IMR-90 (cell line): ENCODE measurements around the gene EGLN1.

Source experiments
- CHD1 ChIP-seq: IDR thresholded peaks from 2 replicates; pipeline ENCODE4 v1.6.1; 2012; ENCODE audit warnings: low read depth, low read length, improper control_type of control experiment
- MAFK ChIP-seq: IDR thresholded peaks from 2 replicates; pipeline ENCODE4 v1.6.1; 2012; ENCODE audit warnings: low read depth, low read length, improper control_type of control experiment
- POLR2A ChIP-seq: IDR thresholded peaks from 2 replicates; pipeline ENCODE4 v1.6.1; 2012; ENCODE audit warnings: mild to moderate bottlenecking, low read depth, low read length
- SMC3 ChIP-seq: fragments of 150-350 bp; IDR thresholded peaks from 2 replicates; pipeline ENCODE4 v1.6.1; 2016; ENCODE audit warnings: low read depth, mild to moderate bottlenecking, antibody characterized with exemption, low read length, moderate library complexity
- TF ChIP-seq, protein P1 (sequence below): conservative IDR thresholded peaks from 2 replicates; pipeline ENCODE4 v1.5.1; 2012; ENCODE audit warnings: mild to moderate bottlenecking, low read depth, low read length, improper control_type of control experiment

DNA sequence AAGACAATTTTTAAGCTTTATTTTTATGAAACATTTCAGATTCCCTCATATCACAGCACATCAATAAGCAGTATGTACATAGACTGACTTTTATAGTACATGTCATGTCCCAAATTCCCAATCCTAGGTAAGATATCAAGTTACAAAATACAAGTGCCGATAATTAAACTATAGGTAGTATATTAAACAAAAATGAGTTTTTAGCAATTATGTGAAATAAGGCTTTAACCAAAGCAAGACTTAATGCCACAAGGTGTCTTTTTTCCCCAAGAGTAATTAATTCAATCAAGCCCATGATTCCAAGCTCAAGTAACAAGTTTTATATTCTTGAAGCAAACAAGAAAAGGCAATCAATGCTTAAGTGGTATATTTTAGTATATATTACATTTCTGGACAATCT lies 89.3 kb downstream of the EGLN1 start:
- no peak for TF ChIP-seq MAFK
- TF ChIP-seq, protein P1, sequence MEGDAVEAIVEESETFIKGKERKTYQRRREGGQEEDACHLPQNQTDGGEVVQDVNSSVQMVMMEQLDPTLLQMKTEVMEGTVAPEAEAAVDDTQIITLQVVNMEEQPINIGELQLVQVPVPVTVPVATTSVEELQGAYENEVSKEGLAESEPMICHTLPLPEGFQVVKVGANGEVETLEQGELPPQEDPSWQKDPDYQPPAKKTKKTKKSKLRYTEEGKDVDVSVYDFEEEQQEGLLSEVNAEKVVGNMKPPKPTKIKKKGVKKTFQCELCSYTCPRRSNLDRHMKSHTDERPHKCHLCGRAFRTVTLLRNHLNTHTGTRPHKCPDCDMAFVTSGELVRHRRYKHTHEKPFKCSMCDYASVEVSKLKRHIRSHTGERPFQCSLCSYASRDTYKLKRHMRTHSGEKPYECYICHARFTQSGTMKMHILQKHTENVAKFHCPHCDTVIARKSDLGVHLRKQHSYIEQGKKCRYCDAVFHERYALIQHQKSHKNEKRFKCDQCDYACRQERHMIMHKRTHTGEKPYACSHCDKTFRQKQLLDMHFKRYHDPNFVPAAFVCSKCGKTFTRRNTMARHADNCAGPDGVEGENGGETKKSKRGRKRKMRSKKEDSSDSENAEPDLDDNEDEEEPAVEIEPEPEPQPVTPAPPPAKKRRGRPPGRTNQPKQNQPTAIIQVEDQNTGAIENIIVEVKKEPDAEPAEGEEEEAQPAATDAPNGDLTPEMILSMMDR: no peak
- TF ChIP-seq SMC3: no peak
- no peak for TF ChIP-seq POLR2A
- no peak for TF ChIP-seq CHD1
